A549 (cell line): ENCODE data around the gene ADAMTS4. TPM values are rescaled to one million over a fixed set of nuclear protein-coding genes. Genes with fewer than 3 reads are reported as not detected.

Experiments used
- ATAC-seq, 2 experiments: fragments of 200-7000 bp in 1 of 2; fragments of >200 bp in 1 of 2; cut with Nextera tagmentation in 1 of 2; cut with Tn5 transposase in 1 of 2; 3 replicates each; pipeline versions ENCODE4 v1.8.0 to v1.9.1; 2018 to 2020; ENCODE audit warnings: mild to moderate bottlenecking in 1 of 2, moderate library complexity in 1 of 2
- CTCF ChIA-PET: fragments of 300-600 bp; sonication (Branson Sonifier 250); formaldehyde crosslinking; extraction: SDS; loops from one replicate; lab custom pipeline; 2021; ENCODE audit warnings: antibody characterized with exemption, inconsistent platforms; lab: Yijun Ruan, JAX
- POLR2A ChIA-PET: fragments of 350-600 bp; formaldehyde crosslinking; extraction: SDS; loops from one replicate; lab custom pipeline; 2021; ENCODE audit warnings: antibody characterized with exemption, inconsistent platforms; lab: Yijun Ruan, JAX
- DNase-seq, 2 experiments: peaks; one replicate each; pipeline versions ENCODE4 v3.0.0 to v3.0.0-alpha.2; 2011 to 2016; ENCODE audit warnings: low read depth in 1 of 2, low spot score in 1 of 2
- FAIRE-seq: peaks from 2 replicates; lab custom pipeline; 2011; peaks lifted over from hg19 to GRCh38; lab: Jason Lieb, UNC
- H3K27ac ChIP-seq, 2 experiments: fragments of >200 bp; sonication (Bioruptor Twin); formaldehyde crosslinking; 3 replicates each; pipeline ENCODE4 v1.5.1; 2016 to 2017
- H3K4me1 ChIP-seq: fragments of >200 bp; sonication (Bioruptor Twin); formaldehyde crosslinking; 3 replicates; pipeline ENCODE4 v1.6.1; 2016
- H3K4me2 ChIP-seq: fragments of >200 bp; sonication (Bioruptor Twin); formaldehyde crosslinking; 3 replicates; pipeline ENCODE4 v1.6.1; 2016
- H3K4me3 ChIP-seq: fragments of >200 bp; sonication (Bioruptor Twin); formaldehyde crosslinking; 3 replicates; pipeline ENCODE4 v1.5.1; 2016
- H3K9me3 ChIP-seq: fragments of >200 bp; sonication (Bioruptor Twin); formaldehyde crosslinking; 3 replicates; pipeline ENCODE4 v1.6.1; 2016
- BHLHE40 ChIP-seq: IDR thresholded peaks from 2 replicates; pipeline ENCODE4 v1.6.1; 2012; ENCODE audit warnings: low read depth, low read length, inconsistent platforms
- CBX2 ChIP-seq: fragments of 200-600 bp; sonication (generic); IDR thresholded peaks from 2 replicates; pipeline ENCODE4 v1.6.1; 2016; ENCODE audit warnings: low read depth, mild to moderate bottlenecking, borderline replicate concordance
- CBX8 ChIP-seq: fragments of 200-600 bp; sonication (generic); IDR thresholded peaks from 2 replicates; pipeline ENCODE4 v1.6.1; 2016
- CEBPB ChIP-seq, 2 experiments: fragments of >200 bp in 1 of 2; sonication (Bioruptor Twin) in 1 of 2; formaldehyde crosslinking in 1 of 2; IDR thresholded peaks; 2 replicates each; pipeline ENCODE4 v1.6.1; 2012 to 2016
- CHD4 ChIP-seq: fragments of 200-600 bp; sonication (generic); IDR thresholded peaks from 2 replicates; pipeline ENCODE4 v1.6.1; 2016; ENCODE audit warnings: antibody characterized with exemption, mild to moderate bottlenecking, borderline replicate concordance
- GATA3 ChIP-seq: IDR thresholded peaks from 2 replicates; pipeline ENCODE4 v1.6.1; 2012; ENCODE audit warnings: borderline replicate concordance
- HDAC2 ChIP-seq: fragments of 200-600 bp; sonication (generic); IDR thresholded peaks from 2 replicates; pipeline ENCODE4 v1.6.1; 2016
- HOXA7 ChIP-seq: fragments of 250-450 bp; sonication (Bioruptor Pico); IDR thresholded peaks from 2 replicates; pipeline ENCODE4 v1.5.0; 2020; ENCODE audit warnings: mild to moderate bottlenecking, moderate library complexity
- HOXB13 ChIP-seq: fragments of 250-450 bp; sonication (Bioruptor Pico); IDR thresholded peaks from 2 replicates; pipeline ENCODE4 v1.5.0; 2020; ENCODE audit warnings: low read depth, mild to moderate bottlenecking, moderate library complexity
- NFE2L2 ChIP-seq: fragments of 150-350 bp; conservative IDR thresholded peaks from 2 replicates; pipeline ENCODE4 v1.6.1; 2014; ENCODE audit warnings: low read length
- NPAS2 ChIP-seq: fragments of 250-450 bp; sonication (Bioruptor Pico); IDR thresholded peaks from 2 replicates; pipeline ENCODE4 v1.8.0; 2022; ENCODE audit warnings: mild to moderate bottlenecking, moderate library complexity, borderline replicate concordance
- PHF8 ChIP-seq: fragments of 200-600 bp; sonication (generic); IDR thresholded peaks from 2 replicates; pipeline ENCODE4 v1.6.1; 2016; ENCODE audit warnings: low read depth, mild to moderate bottlenecking, antibody characterized with exemption, moderate library complexity, borderline replicate concordance
- RAD21 ChIP-seq, 2 experiments: fragments of >200 bp in 1 of 2; sonication (Bioruptor Twin) in 1 of 2; formaldehyde crosslinking in 1 of 2; IDR thresholded peaks in 1 of 2; conservative IDR thresholded peaks in 1 of 2; 2 replicates in 1 of 2; 3 replicates in 1 of 2; pipeline ENCODE4 v1.6.1; 2012 to 2018; ENCODE audit warnings: inconsistent platforms in 1 of 2
- RCOR1 ChIP-seq: fragments of 150-350 bp; IDR thresholded peaks from 2 replicates; pipeline ENCODE4 v1.6.1; 2014; ENCODE audit warnings: antibody characterized with exemption, low read length, low read depth
- RFX5 ChIP-seq: fragments of 450-650 bp; IDR thresholded peaks from 2 replicates; pipeline ENCODE4 v1.7.1; 2014; ENCODE audit warnings: antibody characterized with exemption, mild to moderate bottlenecking, moderate library complexity
- ZC3H11A ChIP-seq: fragments of 450-650 bp; IDR thresholded peaks from 2 replicates; pipeline ENCODE4 v1.6.1; 2014; ENCODE audit warnings: antibody characterized with exemption, mild to moderate bottlenecking
- ZNF302 ChIP-seq: fragments of 250-450 bp; sonication (Bioruptor Pico); IDR thresholded peaks from 2 replicates; pipeline ENCODE4 v1.9.0; 2021; ENCODE audit warnings: inconsistent platforms, mild to moderate bottlenecking, moderate library complexity
- WGBS: methylation state at CpG from one replicate; pipeline ENCODE4 v1.1.6; 2017; ENCODE audit errors: missing lambda C conversion rate; 5-methylcytosine and 5-hydroxymethylcytosine counted together
- polyA plus RNA-seq, 4 experiments: library from polyadenylated mRNA; depleted of rRNA in 3 of 4; stranded (reverse); fragments of >200 nt; fragmentation: RNase III in 1 of 4; extraction: RNeasy Plus Mini Kit Qiagen cat#74134 plus additional on column Dnase treatment in 1 of 4; gene quantifications; 2 replicates in 3 of 4; 3 replicates in 1 of 4; pipeline ENCODE4 v1.2.3, GENCODE V29; 2011 to 2017
- TF ChIP-seq, protein P1 (sequence below): fragments of >200 bp; sonication (Bioruptor Twin); formaldehyde crosslinking; IDR thresholded peaks from 2 replicates; pipeline ENCODE4 v1.6.1; 2016
- TF ChIP-seq, protein P2 (sequence below): fragments of 250-450 bp; sonication (Bioruptor Pico); IDR thresholded peaks from 2 replicates; pipeline ENCODE4 v1.5.0; 2021; ENCODE audit warnings: mild to moderate bottlenecking, moderate library complexity, borderline replicate concordance
- TF ChIP-seq, protein P3 (sequence below): fragments of 200-600 bp; sonication (generic); IDR thresholded peaks from 2 replicates; pipeline ENCODE4 v1.6.1; 2016; ENCODE audit warnings: antibody characterized with exemption, mild to moderate bottlenecking, moderate library complexity
- TF ChIP-seq, protein P4 (sequence below): fragments of 250-450 bp; sonication (Bioruptor Pico); IDR thresholded peaks from 2 replicates; pipeline ENCODE4 v1.5.0; 2020; ENCODE audit warnings: low read depth, mild to moderate bottlenecking, moderate library complexity
- TF ChIP-seq, protein P5 (sequence below): fragments of >200 bp; sonication (Bioruptor Twin); formaldehyde crosslinking; IDR thresholded peaks from 3 replicates; pipeline ENCODE4 v1.6.1; 2016

ADAMTS4 gene
- polyA plus RNA-seq, 2 of the 4 experiments (the other 2 are of a cell fraction), result not detected

DNA sequence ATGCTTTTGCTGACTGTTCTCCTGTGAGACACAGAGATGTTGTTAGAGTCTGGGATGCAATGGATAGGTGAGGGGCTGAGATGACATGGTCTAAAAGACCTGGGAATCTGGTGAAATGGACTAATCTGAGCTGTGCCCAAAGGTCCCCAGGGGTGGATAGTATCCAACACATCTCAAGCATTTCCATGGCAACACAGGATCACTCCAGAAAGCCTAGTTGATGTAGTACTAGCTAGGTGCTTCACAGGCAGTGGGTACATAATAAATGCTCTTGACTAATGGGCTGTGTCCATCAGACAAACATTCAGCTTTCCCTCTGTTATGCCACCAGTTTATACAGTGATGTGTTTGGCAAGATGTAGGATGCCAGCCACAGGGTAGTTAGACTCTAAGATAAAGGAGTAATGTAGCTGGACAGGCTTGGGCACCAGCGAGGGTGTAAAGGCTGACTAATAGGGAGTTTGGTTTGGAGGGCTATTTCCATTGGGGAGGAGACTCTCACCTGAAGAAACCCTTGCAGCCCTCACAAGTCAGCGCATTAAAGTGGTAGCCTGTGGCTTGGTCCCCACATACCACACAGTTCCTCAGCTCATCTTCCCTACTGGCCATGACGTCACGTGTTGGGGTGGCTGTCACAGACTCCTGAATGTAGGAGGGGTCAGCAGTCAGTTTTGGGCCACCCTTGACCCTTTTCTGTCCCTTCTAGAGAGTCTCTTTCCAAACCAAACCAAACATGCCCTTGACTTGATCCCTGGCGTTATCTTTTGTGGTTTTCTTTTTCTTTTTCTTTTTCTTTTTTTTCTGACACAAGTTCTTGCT lies 37.3 kb upstream of the ADAMTS4 start:
- no peak for DNase-seq
- no peak overlapping the region for H3K4me2 ChIP-seq
- ChIA-PET POLR2A (no interaction called here), CTCF (interaction anchor here (0.6 to 6.8 kb wide), 5 partner anchors 9 to 149 kb away, joined by 3 to 66 read pairs (median 4); partner anchors contain the start of gene TOMM40L)
- H3K4me3 ChIP-seq, result no peak overlapping the region
- no peaks in the 10 kb centered on the region for H3K9me3 ChIP-seq
- peak; percentile 48 to 57; a peak in 4 of 6 replicates for ATAC-seq
- H3K27ac ChIP-seq, result no peak overlapping the region
- 36% methylated on average over 5 of the region's 5 CpGs for WGBS
- no peak for FAIRE-seq
- no peaks in the 10 kb centered on the region for H3K4me1 ChIP-seq
- no peak for TF ChIP-seq RCOR1
- TF ChIP-seq PHF8, result no peak
- no peak for TF ChIP-seq CBX2
- no peak for TF ChIP-seq RFX5
- TF ChIP-seq, protein P1, sequence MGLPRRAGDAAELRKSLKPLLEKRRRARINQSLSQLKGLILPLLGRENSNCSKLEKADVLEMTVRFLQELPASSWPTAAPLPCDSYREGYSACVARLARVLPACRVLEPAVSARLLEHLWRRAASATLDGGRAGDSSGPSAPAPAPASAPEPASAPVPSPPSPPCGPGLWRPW, result no peak
- no peak for TF ChIP-seq ZNF302 (CRISPR knock-in tag)
- TF ChIP-seq, protein P2, sequence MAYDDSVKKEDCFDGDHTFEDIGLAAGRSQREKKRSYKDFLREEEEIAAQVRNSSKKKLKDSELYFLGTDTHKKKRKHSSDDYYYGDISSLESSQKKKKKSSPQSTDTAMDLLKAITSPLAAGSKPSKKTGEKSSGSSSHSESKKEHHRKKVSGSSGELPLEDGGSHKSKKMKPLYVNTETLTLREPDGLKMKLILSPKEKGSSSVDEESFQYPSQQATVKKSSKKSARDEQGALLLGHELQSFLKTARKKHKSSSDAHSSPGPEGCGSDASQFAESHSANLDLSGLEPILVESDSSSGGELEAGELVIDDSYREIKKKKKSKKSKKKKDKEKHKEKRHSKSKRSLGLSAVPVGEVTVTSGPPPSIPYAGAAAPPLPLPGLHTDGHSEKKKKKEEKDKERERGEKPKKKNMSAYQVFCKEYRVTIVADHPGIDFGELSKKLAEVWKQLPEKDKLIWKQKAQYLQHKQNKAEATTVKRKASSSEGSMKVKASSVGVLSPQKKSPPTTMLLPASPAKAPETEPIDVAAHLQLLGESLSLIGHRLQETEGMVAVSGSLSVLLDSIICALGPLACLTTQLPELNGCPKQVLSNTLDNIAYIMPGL, result no peak
- TF ChIP-seq BHLHE40, result no peak
- TF ChIP-seq HDAC2, result no peak
- TF ChIP-seq HOXA7 (CRISPR knock-in tag), result no peak
- TF ChIP-seq ZC3H11A, result no peak
- TF ChIP-seq, protein P3, sequence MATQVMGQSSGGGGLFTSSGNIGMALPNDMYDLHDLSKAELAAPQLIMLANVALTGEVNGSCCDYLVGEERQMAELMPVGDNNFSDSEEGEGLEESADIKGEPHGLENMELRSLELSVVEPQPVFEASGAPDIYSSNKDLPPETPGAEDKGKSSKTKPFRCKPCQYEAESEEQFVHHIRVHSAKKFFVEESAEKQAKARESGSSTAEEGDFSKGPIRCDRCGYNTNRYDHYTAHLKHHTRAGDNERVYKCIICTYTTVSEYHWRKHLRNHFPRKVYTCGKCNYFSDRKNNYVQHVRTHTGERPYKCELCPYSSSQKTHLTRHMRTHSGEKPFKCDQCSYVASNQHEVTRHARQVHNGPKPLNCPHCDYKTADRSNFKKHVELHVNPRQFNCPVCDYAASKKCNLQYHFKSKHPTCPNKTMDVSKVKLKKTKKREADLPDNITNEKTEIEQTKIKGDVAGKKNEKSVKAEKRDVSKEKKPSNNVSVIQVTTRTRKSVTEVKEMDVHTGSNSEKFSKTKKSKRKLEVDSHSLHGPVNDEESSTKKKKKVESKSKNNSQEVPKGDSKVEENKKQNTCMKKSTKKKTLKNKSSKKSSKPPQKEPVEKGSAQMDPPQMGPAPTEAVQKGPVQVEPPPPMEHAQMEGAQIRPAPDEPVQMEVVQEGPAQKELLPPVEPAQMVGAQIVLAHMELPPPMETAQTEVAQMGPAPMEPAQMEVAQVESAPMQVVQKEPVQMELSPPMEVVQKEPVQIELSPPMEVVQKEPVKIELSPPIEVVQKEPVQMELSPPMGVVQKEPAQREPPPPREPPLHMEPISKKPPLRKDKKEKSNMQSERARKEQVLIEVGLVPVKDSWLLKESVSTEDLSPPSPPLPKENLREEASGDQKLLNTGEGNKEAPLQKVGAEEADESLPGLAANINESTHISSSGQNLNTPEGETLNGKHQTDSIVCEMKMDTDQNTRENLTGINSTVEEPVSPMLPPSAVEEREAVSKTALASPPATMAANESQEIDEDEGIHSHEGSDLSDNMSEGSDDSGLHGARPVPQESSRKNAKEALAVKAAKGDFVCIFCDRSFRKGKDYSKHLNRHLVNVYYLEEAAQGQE, result no peak
- TF ChIP-seq NFE2L2, result no peak
- TF ChIP-seq, all 56 proteins: peak for 0

DNA sequence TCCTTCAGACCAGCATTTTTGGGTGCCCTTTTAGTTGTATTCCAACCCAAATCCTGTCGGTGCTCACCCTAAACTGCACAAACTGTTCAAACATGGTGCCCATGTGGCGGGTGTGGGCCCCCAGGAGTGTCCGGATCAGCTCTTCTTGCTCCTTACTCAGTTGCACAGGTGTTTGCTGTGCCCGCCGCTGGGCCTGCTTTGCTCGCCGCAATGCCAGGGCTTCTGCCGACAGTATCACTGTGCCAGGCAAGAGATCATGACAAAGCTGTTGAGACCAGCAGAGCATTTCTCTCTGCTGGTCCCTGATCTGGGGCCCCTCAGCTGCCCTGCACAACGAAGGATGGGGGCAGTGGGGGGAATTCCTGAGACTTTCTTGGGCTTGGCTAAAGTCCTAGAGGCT lies 34.2 kb upstream of the ADAMTS4 start:
- Histone ChIP-seq H3K4me1 (no peaks in the 10 kb centered on the region), H3K9me3 (no peaks in the 10 kb centered on the region), H3K4me3 (no peak overlapping the region), H3K27ac (no peak overlapping the region), H3K4me2 (no peak overlapping the region)
- TF ChIP-seq PHF8 (no peak), GATA3 (no peak), HOXB13 (CRISPR knock-in tag) (no peak), BHLHE40 (no peak), CEBPB (IDR thresholded peaks at IDR 0.05) (no peak), RAD21 (conservative IDR thresholded peaks at IDR 0.05 in 1 of 2, IDR thresholded peaks at IDR 0.05 in 1 of 2) (no peak), CHD4 (no peak), CBX8 (no peak), NPAS2 (CRISPR knock-in tag) (no peak)
- TF ChIP-seq, protein P4, sequence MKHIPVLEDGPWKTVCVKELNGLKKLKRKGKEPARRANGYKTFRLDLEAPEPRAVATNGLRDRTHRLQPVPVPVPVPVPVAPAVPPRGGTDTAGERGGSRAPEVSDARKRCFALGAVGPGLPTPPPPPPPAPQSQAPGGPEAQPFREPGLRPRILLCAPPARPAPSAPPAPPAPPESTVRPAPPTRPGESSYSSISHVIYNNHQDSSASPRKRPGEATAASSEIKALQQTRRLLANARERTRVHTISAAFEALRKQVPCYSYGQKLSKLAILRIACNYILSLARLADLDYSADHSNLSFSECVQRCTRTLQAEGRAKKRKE (CRISPR knock-in tag), result no peak
- TF ChIP-seq, protein P5, sequence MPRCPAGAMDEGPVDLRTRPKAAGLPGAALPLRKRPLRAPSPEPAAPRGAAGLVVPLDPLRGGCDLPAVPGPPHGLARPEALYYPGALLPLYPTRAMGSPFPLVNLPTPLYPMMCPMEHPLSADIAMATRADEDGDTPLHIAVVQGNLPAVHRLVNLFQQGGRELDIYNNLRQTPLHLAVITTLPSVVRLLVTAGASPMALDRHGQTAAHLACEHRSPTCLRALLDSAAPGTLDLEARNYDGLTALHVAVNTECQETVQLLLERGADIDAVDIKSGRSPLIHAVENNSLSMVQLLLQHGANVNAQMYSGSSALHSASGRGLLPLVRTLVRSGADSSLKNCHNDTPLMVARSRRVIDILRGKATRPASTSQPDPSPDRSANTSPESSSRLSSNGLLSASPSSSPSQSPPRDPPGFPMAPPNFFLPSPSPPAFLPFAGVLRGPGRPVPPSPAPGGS, result no peak
- ChIA-PET POLR2A (interaction anchor here (0.8 kb wide), 1 partner anchor 31 kb away, joined by 3 read pairs; no protein-coding TSS in a partner anchor), CTCF (interaction anchor here (1.1 to 20.1 kb wide), 6 partner anchors 9 to 151 kb away, joined by 3 to 319 read pairs (median 35); partner anchors contain the start of genes FCER1G and NDUFS2)
- no peak for DNase-seq
- ATAC-seq, result no peak
- FAIRE-seq, result no peak
- 82% methylated on average over 9 of the region's 9 CpGs for WGBS
